ENCODE measurements around the gene PCDHGA9. TPM values are rescaled to one million over a fixed set of nuclear protein-coding genes. Genes with fewer than 3 reads are reported as not detected.
A peak's percentile ranks its signal among the peaks of the same experiment; 100 is the strongest.
"Not testable (repeated sequence)": the region's sequence is repeated elsewhere in the genome, so short reads cannot be mapped to it uniquely, and the experiment has no call there.

The PCDHGA9 gene
- total RNA-seq, 3 donors from 2014 or later, result 0.13 to 0.18 (median 0.16) TPM

- H3K36me3 Mint-ChIP-seq (ENCODE audit: insufficient read depth); H3K4me3 Mint-ChIP-seq; DNase-seq; H3K4me1 Mint-ChIP-seq (ENCODE audit: low read depth); ATAC-seq: not testable (repeated sequence)
- H3K27me3 Mint-ChIP-seq (ENCODE audit: low read depth), result peaks cover 65% of the 10 kb centered on the region
- peaks cover 33% of the 10 kb centered on the region for H3K9me3 Mint-ChIP-seq
Observed at GRCh38 chr5:141394401-141395187, 8.0 kb upstream of the PCDHGA9 start.

DNA sequence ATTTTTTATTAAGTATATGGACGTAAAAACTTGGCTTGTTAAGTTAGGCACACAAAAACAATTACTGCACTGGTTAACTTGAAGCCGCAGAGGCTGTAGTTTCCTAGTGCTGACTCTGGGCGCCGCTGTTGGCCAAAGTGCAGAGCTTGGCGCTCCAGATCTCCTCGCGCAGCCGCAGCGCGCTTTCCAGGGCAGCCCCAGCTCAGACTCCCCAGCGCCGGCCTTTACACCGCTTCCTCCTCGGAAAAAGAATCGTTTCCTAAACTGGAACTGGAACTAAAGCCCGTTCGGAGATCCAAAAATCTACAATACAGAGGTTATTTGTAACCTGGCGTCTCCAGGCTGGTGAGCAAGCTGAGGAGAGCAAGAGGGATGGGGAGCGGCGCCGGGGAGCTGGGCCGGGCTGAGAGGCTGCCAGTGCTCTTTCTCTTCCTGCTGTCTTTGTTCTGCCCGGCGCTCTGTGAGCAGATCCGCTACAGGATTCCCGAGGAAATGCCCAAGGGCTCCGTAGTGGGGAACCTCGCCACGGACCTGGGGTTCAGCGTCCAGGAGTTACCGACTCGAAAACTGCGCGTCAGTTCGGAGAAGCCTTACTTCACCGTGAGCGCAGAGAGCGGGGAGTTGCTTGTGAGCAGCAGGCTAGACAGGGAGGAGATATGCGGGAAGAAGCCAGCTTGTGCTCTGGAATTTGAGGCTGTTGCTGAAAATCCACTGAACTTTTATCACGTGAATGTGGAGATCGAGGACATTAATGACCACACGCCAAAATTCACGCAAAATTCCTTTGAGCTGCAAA is 4.6 kb upstream of the PCDHGA9 start, which contains the start of gene PCDHGB5:
PCDHGB5 (plus strand) TSS at position 192 of the 796 bp plus-strand sequence; CDS start at position 373, 181 bp downstream.
- not testable (repeated sequence) for H3K36me3 Mint-ChIP-seq (ENCODE audit: insufficient read depth); DNase-seq; H3K4me1 Mint-ChIP-seq (ENCODE audit: low read depth)
- Mint-ChIP-seq H3K27me3 (ENCODE audit: low read depth) (peaks cover 66% of the 10 kb centered on the region), H3K9me3 (peaks cover 29% of the 10 kb centered on the region), H3K4me3 (peak within 1 kb of the TSS; percentile 45)
- peak; percentile 69 to 90 for ATAC-seq

DNA sequence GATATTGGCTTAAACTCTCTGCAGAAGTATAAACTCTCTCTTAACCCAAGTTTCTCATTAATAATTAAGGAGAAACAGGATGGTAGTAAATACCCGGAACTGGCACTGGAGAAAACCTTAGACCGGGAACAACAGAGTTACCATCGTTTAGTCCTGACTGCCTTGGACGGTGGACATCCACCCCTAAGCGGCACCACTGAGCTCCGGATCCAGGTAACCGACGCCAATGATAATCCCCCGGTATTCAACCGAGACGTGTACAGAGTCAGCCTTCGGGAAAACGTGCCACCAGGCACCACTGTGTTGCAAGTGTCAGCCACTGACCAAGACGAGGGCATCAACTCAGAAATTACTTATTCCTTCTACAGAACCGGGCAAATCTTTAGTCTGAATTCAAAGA is 4.0 kb upstream of the PCDHGA9 start:
- no peak for DNase-seq
- ATAC-seq, result no peak
- peaks cover 67% of the 10 kb centered on the region for H3K27me3 Mint-ChIP-seq (ENCODE audit: low read depth)

DNA sequence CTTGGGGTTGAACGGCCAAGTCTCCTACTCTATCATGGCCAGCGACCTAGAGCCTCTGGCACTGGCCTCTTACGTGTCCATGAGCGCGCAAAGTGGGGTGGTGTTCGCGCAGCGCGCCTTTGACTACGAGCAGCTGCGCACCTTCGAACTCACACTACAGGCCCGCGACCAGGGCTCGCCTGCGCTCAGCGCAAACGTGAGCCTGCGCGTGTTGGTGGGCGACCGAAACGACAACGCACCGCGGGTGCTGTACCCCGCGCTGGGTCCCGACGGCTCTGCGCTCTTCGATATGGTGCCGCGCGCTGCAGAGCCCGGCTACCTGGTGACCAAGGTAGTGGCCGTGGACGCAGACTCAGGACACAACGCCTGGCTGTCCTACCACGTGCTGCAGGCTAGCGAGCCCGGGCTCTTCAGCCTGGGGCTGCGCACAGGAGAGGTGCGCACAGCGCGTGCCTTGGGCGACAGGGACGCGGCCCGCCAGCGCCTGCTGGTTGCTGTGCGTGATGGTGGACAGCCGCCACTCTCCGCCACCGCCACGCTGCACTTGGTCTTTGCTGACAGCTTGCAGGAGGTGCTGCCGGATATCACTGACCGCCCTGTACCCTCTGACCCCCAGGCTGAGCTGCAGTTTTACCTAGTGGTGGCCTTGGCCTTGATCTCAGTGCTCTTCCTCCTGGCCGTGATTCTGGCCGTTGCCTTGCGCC is 2.9 kb upstream of the PCDHGA9 start:
- DNase-seq (no peak), ATAC-seq (no peak)
- Mint-ChIP-seq H3K36me3 (ENCODE audit: insufficient read depth) (no peaks in the 10 kb centered on the region), H3K4me3 (no peak overlapping the region), H3K4me1 (ENCODE audit: low read depth) (no peaks in the 10 kb centered on the region), H3K9me3 (peaks cover 18% of the 10 kb centered on the region), H3K27me3 (ENCODE audit: low read depth) (peaks cover 69% of the 10 kb centered on the region)

More for the DNA sequence above, 4.0 kb upstream of the PCDHGA9 start:
- H3K36me3 Mint-ChIP-seq (ENCODE audit: insufficient read depth), result no peaks in the 10 kb centered on the region
- no peaks in the 10 kb centered on the region for H3K4me1 Mint-ChIP-seq (ENCODE audit: low read depth)
- peak overlapping the region; percentile 16 for H3K4me3 Mint-ChIP-seq
- peaks cover 26% of the 10 kb centered on the region for H3K9me3 Mint-ChIP-seq

GRCh38 chr5:141403387-141403786 is 809 bp downstream of the PCDHGA9 start:
- H3K4me1 Mint-ChIP-seq (ENCODE audit: low read depth), result peaks cover 2% of the 10 kb centered on the region
- H3K9me3 Mint-ChIP-seq, result peaks cover 25% of the 10 kb centered on the region
- no peak overlapping the region for H3K4me3 Mint-ChIP-seq
- peaks cover 2% of the 10 kb centered on the region for H3K36me3 Mint-ChIP-seq (ENCODE audit: insufficient read depth)
- ATAC-seq (no peak), DNase-seq (no peak)
- H3K27me3 Mint-ChIP-seq (ENCODE audit: low read depth), result peaks cover 81% of the 10 kb centered on the region

DNA sequence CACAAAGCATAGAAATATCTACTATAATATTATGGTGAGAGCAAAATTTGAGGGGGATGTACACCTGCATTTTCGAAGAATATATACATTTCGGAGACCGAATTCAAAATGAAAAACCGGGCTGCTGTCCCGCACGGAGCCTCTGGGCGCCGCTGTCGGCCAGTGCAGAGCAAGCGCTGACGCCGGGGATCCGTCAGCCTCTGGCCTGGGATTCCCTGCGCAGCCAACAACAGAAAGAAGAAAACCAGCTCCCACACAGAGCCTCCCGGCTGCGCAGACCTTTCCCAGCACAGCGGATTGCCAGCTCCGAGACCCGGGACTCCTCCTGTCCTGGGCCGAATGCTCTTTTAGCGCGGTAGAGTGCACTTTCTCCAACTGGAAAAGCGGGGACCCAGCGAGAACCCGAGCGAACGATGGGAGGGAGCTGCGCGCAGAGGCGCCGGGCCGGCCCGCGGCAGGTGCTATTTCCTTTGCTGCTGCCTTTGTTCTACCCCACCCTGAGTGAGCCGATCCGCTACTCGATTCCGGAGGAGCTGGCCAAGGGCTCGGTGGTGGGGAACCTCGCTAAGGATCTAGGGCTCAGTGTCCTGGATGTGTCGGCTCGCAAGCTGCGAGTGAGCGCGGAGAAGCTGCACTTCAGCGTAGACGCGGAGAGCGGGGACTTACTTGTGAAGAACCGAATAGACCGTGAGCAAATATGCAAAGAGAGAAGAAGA is 5.4 kb downstream of the PCDHGA9 start, which contains the start of gene PCDHGB6:
PCDHGB6 (plus strand) TSS at position 232 of the 716 bp plus-strand sequence; CDS start at position 414, 182 bp downstream.
- Mint-ChIP-seq H3K9me3 (peaks cover 22% of the 10 kb centered on the region), H3K27me3 (ENCODE audit: low read depth) (peaks cover 82% of the 10 kb centered on the region), H3K4me3 (peak within 1 kb of the TSS; percentile 65), H3K36me3 (ENCODE audit: insufficient read depth) (peaks cover 11% of the 10 kb centered on the region)
- ATAC-seq, result peak; percentile 61 to 67
- not testable (repeated sequence) for DNase-seq; H3K4me1 Mint-ChIP-seq (ENCODE audit: low read depth)

DNA sequence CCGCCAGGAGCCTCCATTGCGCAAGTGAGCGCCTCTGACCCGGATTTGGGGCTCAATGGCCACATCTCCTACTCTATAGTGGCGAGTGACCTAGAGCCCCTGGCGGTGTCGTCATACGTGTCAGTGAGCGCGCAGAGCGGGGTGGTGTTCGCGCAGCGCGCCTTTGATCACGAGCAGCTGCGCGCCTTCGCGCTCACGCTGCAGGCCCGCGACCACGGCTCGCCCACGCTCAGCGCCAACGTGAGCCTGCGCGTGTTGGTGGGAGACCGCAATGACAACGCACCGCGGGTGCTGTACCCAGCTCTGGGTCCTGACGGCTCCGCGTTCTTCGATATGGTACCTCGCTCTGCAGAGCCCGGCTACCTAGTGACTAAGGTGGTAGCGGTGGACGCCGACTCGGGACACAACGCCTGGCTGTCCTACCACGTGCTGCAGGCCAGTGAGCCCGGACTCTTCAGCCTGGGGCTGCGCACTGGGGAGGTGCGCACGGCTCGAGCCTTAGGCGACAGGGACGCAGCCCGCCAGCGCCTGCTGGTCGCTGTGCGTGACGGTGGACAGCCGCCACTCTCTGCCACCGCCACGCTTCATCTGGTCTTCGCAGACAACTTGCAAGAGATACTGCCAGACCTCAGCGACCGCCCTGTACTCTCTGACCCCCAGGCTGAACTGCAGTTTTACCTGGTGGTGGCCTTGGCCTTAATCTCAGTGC is 7.2 kb downstream of the PCDHGA9 start:
- H3K27me3 Mint-ChIP-seq (ENCODE audit: low read depth), result peaks cover 82% of the 10 kb centered on the region

DNA sequence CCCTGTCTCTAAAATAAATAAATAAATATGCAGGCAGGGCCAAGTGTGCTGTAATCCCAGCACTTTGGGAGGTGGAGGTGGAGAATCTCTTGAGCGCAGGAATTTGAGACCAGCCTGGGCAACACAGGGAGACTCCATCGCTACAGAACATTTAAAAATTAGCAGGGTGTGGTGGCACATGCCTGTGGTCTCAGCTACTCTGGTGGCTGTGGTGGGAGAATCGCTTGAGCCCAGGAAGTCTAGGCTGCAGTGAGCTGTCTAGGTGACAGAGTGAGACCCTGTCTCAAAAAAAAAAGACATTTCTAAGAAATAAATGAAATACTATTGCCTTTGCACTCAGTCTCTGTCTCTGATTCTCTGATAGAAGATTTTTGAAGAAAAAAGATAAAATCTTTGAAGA is 9.0 kb downstream of the PCDHGA9 start:
- peaks cover 19% of the 10 kb centered on the region for H3K9me3 Mint-ChIP-seq

More for the DNA sequence above, 7.2 kb downstream of the PCDHGA9 start:
- H3K4me3 Mint-ChIP-seq, result no peak overlapping the region
- peaks cover 15% of the 10 kb centered on the region for H3K36me3 Mint-ChIP-seq (ENCODE audit: insufficient read depth)
- DNase-seq (no peak), ATAC-seq (no peak)
- H3K4me1 Mint-ChIP-seq (ENCODE audit: low read depth), result peaks cover 14% of the 10 kb centered on the region
- H3K9me3 Mint-ChIP-seq, result peaks cover 26% of the 10 kb centered on the region

DNA sequence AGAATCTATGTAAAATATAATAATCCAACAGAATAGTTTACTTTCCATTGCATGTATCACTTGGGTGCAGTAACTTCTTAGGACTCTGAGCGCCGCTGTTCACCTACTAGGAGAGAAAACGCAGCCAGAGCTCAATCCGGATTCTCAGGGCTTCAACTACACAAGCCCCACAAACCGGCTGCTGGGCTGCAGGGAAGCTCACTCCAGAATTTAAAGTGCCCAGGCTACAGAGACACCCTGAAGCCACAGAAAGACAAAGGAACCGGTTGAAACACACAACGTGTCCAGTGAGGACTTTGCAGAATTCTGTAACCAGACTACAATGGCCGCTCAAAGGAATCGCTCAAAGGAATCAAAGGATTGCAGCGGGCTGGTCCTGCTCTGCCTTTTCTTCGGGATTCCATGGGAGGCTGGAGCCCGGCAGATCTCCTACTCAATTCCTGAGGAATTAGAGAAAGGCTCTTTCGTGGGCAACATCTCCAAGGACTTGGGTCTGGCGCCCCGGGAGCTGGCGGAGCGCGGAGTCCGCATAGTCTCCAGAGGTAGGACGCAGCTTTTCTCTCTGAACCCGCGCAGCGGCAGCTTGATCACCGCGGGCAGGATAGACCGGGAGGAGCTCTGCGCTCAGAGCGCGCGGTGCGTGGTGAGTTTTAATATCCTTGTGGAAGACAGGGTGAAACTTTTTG is 10.4 kb downstream of the PCDHGA9 start, which contains the start of gene PCDHGA10:
PCDHGA10 (plus strand) TSS at position 134 of the 686 bp plus-strand sequence; CDS start at position 323, 189 bp downstream.
- DNase-seq, result peak; percentile 38
- peaks cover 22% of the 10 kb centered on the region for H3K9me3 Mint-ChIP-seq
- peaks cover 16% of the 10 kb centered on the region for H3K4me1 Mint-ChIP-seq (ENCODE audit: low read depth)
- ATAC-seq, result peak; percentile 73 to 76
- H3K36me3 Mint-ChIP-seq (ENCODE audit: insufficient read depth), result peaks cover 18% of the 10 kb centered on the region
- H3K4me3 Mint-ChIP-seq, result peak within 1 kb of the TSS; percentile 84
- H3K27me3 Mint-ChIP-seq (ENCODE audit: low read depth), result peaks cover 81% of the 10 kb centered on the region

More for the DNA sequence above, 9.0 kb downstream of the PCDHGA9 start:
- H3K4me3 Mint-ChIP-seq, result no peak overlapping the region
- peaks cover 78% of the 10 kb centered on the region for H3K27me3 Mint-ChIP-seq (ENCODE audit: low read depth)
- DNase-seq, result no peak
- peaks cover 15% of the 10 kb centered on the region for H3K36me3 Mint-ChIP-seq (ENCODE audit: insufficient read depth)
- no peak for ATAC-seq
- H3K4me1 Mint-ChIP-seq (ENCODE audit: low read depth), result peaks cover 14% of the 10 kb centered on the region

DNA sequence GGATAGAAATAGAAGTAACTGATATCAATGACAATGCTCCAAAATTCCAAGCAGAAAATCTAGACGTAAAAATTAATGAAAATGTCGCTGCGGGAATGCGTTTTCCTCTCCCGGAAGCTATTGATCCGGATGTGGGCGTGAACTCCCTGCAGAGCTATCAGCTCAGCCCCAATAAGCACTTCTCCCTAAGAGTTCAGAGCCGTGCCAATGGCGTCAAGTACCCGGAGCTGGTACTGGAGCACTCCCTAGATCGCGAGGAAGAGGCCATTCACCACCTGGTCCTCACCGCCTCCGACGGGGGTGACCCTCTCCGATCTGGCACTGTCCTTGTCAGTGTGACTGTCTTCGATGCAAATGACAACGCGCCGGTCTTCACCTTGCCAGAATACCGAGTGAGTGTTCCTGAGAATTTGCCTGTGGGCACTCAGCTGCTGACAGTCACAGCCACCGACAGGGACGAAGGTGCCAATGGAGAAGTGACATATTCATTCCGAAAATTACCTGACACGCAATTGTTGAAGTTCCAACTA is 11.0 kb downstream of the PCDHGA9 start:
- DNase-seq (no peak), ATAC-seq (no peak)
- H3K9me3 Mint-ChIP-seq, result peaks cover 24% of the 10 kb centered on the region
- peak overlapping the region; percentile 84 for H3K4me3 Mint-ChIP-seq
- peaks cover 19% of the 10 kb centered on the region for H3K36me3 Mint-ChIP-seq (ENCODE audit: insufficient read depth)
- H3K4me1 Mint-ChIP-seq (ENCODE audit: low read depth), result peaks cover 16% of the 10 kb centered on the region
- peaks cover 81% of the 10 kb centered on the region for H3K27me3 Mint-ChIP-seq (ENCODE audit: low read depth)

GRCh38 chr5:141414548-141415274 is 12.1 kb downstream of the PCDHGA9 start:
- Mint-ChIP-seq H3K36me3 (ENCODE audit: insufficient read depth) (peaks cover 16% of the 10 kb centered on the region), H3K9me3 (peaks cover 21% of the 10 kb centered on the region), H3K27me3 (ENCODE audit: low read depth) (peaks cover 79% of the 10 kb centered on the region), H3K4me1 (ENCODE audit: low read depth) (peaks cover 16% of the 10 kb centered on the region)
- H3K4me3 Mint-ChIP-seq, DNase-seq, ATAC-seq: not testable (repeated sequence)

GRCh38 chr5:141415275-141415618 is 12.7 kb downstream of the PCDHGA9 start:
- H3K36me3 Mint-ChIP-seq (ENCODE audit: insufficient read depth), result peaks cover 17% of the 10 kb centered on the region
- H3K27me3 Mint-ChIP-seq (ENCODE audit: low read depth), result peaks cover 78% of the 10 kb centered on the region
- H3K4me1 Mint-ChIP-seq (ENCODE audit: low read depth), result peaks cover 16% of the 10 kb centered on the region
- ATAC-seq, DNase-seq: not testable (repeated sequence)
- peaks cover 22% of the 10 kb centered on the region for H3K9me3 Mint-ChIP-seq
- peak overlapping the region; percentile 24 for H3K4me3 Mint-ChIP-seq
